Heart left ventricle (tissue), 13 donors: ENCODE results near the gene SPAM1.

Experiments used
- CTCF ChIP-seq, 12 donors: fragments of 200-600 bp; sonication (generic) in 4 of 12; IDR thresholded peaks; one replicate each; pipeline versions ENCODE4 v1.5.0 to v1.8.0; 2018 to 2022; ENCODE audit warnings: antibody characterized with exemption in 12 of 12, mild to moderate bottlenecking in 5 of 12
- POLR2A ChIP-seq, 2 donors: fragments of 450-650 bp; IDR thresholded peaks; one replicate each; pipeline ENCODE4 v1.6.1; 2017; ENCODE audit warnings: antibody characterized with exemption in 2 of 2, mild to moderate bottlenecking in 2 of 2, moderate library complexity in 2 of 2
- donor health status: ischemic (EF 13 %, LVEDD 7.1; RV severe dilation, severe dysfunction).
- donor health status: DM: no; HTN: yes; CAD: no.
- donor health status: DM: no; HTN: no; CAD: no.
- donor health status: ischemic (EF 25% LVEDD 6.9; RV normal size, moderate dysfunction).
- donor health status: ischemic (EF 25% LVEDD 5.7; RV mildly dilated, moderate dysfunction).
- donor health status: ischemic (EF 35%, LVEDD 5.7; RV mildly dilated, moderate dysfunction).
- donor health status: nonischemic (EF 11% LVEDD 7.7; RV severe dilation, severe dysfunction).
- donor health status: DM: yes; HTN: yes; CAD: no.
- donor health status: PGD.
- donor health status: ischemic (EF 29% LVEDD 5.4; RV normal size, mild dysfunction).
- donor health status: nonischemic (EF 23%, LVEDD 6.1; RV moderate dilation, normal function).

- TF ChIP-seq CTCF (IDR thresholded peaks at IDR 0.05) (no peak), POLR2A (IDR thresholded peaks at IDR 0.05) (no peak)
Measured at GRCh38 chr7:123939784-123940183, 14.7 kb downstream of the SPAM1 start.
